Peyer's patch (tissue), 4 donors: ENCODE results near the gene TCHHL1. TPM values are rescaled to one million over a fixed set of nuclear protein-coding genes. Genes with fewer than 3 reads are reported as not detected.

Experiments
- DNase-seq, 3 donors: peaks; one replicate each; pipeline ENCODE4 v3.0.0-alpha.2; 2017 to 2019
- H3K27ac ChIP-seq, 4 donors: fragments of 200-600 bp; sonication (generic); one replicate each; pipeline ENCODE4 v1.5.1; 2016 to 2019
- H3K27me3 ChIP-seq, 2 donors: fragments of 200-600 bp; sonication (generic); one replicate each; pipeline ENCODE4 v1.5.1; 2019
- H3K36me3 ChIP-seq, 3 donors: fragments of 200-600 bp; sonication (generic); one replicate each; pipeline ENCODE4 v1.5.1; 2016 to 2019
- H3K4me1 ChIP-seq, 4 donors: fragments of 200-600 bp; sonication (generic); one replicate each; pipeline ENCODE4 v1.5.1; 2016 to 2019
- H3K4me3 ChIP-seq, 4 donors: fragments of 200-600 bp; sonication (generic); 1 replicate in 3 of 4; 2 replicates in 1 of 4; pipeline ENCODE4 v1.5.1; 2016 to 2019; ENCODE audit warnings: mild to moderate bottlenecking in 1 of 4
- H3K9me3 ChIP-seq, 4 donors: fragments of 200-600 bp; sonication (generic); one replicate each; pipeline ENCODE4 v1.5.1; 2016 to 2019; ENCODE audit warnings: mild to moderate bottlenecking in 1 of 4
- POLR2A ChIP-seq, 2 donors: fragments of 450-650 bp; IDR thresholded peaks; one replicate each; pipeline ENCODE4 v1.5.1; 2017; ENCODE audit warnings: antibody characterized with exemption in 2 of 2, mild to moderate bottlenecking in 2 of 2, moderate library complexity in 2 of 2
- small RNA-seq, 2 donors: library from RNA; depleted of rRNA; stranded (forward); fragments of <200 nt; gene quantifications; one replicate each; pipeline ENCODE3, GENCODE V24; 2016
- total RNA-seq, 4 donors: library from RNA; depleted of rRNA; stranded (reverse); fragments of >200 nt; gene quantifications; one replicate each; pipeline ENCODE4 v1.1.0, GENCODE V29; 2016
- TF ChIP-seq, protein P1 (sequence below), 6 experiments: fragments of 450-650 bp in 4 of 6; fragments of 200-600 bp in 2 of 6; sonication (generic) in 1 of 6; IDR thresholded peaks; one replicate each; pipeline ENCODE4 v1.5.1; 2017 to 2019; ENCODE audit warnings: antibody characterized with exemption in 6 of 6, mild to moderate bottlenecking in 3 of 6, moderate library complexity in 1 of 6

The TCHHL1 gene
- total RNA-seq, 4 donors from 2014 or later, result not detected

DNA sequence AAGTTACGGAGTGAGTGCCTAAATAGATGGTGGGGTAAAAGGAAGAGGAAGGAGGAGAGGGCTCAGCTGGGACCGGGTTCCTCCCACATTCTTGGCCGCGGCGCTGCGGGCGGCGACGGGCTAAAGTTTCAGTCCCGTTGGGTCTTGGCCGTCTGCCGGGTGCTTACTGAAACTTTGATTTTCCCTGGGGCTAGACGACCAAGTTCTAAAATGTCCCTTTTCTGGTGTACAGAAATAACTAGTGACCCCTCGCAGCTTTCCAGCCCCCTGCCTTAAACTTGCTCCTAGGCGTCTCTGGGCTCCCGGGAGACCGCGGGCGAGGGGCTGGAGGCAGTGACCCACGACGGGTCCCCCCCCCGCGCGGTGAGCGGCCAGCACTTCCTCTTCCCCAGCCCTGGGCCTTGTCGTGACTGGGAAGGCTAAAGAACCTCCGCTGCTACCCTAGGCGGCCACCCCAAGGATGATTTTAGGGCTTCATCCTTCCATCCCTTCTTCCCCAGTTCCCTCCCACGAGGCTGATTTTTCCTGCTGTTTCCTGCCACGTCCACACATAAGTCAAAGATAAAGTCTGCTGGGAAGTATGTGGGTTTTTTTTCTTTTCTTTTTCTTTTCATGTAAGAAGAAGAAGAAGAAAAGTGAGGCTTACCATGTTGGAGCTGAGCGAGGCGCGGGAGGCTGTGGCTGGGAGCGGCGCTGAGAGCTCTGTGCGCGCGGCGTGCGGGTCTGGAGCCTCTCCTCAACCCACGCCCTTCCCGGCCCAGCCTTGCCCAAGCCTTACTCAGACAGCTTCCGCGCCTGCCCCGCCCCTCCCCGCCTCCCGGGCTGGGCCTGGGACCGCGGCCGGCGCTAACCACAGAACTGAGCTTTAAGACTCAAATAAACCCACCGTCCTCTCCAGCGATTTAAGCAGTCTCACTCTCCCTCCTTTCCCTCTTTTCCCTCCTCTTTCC lies 52.3 kb downstream of the TCHHL1 start, which contains the start of gene S100A11:
TSS of gene S100A11 (minus strand) at position 738 of the 950 bp plus-strand sequence. CDS start at position 649, 89 bp downstream.
- TF ChIP-seq, protein P1, sequence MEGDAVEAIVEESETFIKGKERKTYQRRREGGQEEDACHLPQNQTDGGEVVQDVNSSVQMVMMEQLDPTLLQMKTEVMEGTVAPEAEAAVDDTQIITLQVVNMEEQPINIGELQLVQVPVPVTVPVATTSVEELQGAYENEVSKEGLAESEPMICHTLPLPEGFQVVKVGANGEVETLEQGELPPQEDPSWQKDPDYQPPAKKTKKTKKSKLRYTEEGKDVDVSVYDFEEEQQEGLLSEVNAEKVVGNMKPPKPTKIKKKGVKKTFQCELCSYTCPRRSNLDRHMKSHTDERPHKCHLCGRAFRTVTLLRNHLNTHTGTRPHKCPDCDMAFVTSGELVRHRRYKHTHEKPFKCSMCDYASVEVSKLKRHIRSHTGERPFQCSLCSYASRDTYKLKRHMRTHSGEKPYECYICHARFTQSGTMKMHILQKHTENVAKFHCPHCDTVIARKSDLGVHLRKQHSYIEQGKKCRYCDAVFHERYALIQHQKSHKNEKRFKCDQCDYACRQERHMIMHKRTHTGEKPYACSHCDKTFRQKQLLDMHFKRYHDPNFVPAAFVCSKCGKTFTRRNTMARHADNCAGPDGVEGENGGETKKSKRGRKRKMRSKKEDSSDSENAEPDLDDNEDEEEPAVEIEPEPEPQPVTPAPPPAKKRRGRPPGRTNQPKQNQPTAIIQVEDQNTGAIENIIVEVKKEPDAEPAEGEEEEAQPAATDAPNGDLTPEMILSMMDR (IDR thresholded peaks at IDR 0.05), result no peak
- peak; percentile 89 to 96 for TF ChIP-seq POLR2A (IDR thresholded peaks at IDR 0.05)

DNA sequence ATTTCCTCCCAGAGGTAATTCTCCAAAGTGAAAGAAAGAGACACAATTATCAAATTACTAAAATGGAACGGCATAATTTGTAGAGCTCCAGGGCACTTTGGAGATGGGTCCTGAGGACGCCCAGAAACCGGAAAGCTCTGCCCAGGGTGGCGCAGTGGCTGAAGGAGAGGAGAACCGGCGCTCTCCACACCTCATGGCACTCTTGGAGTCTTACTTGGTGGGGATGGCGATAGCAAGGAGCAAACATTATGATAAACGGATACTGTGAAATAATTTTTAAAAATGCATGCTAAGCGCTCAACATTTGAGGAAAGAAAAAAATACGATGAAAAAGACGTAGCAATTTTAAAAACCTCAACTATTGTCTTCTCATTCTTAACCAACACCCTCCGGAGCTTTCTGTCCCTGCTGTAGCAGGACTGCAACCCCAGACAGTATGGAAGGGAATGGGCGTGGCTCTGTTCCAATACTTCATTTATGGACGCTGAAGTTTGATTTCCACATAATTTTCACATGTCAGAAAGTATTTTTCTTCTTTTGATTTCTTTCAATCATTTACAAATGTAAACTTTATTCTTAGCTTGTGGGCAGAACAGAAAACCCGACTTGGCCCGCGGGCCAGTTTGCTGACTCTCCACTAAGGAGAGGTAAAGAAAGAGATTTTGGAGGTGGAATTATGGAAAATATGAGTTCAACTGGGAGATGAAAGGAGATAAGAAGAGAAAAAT lies 53.2 kb downstream of the TCHHL1 start:
- H3K4me3 ChIP-seq, result peak overlapping the region; percentile 42 to 82 (median 68)
- peaks cover 0 to 24% (median 0%) of the 10 kb centered on the region in 4 donors for H3K4me1 ChIP-seq
- peaks cover 0 to 30% (median 0%) of the 10 kb centered on the region in 3 donors for H3K36me3 ChIP-seq
- peak overlapping the region; percentile 73 to 93 (median 86) for H3K27ac ChIP-seq
- DNase-seq, result peak in 1 of 3 donors; percentile 56
- no peak for TF ChIP-seq POLR2A (IDR thresholded peaks at IDR 0.05)
- TF ChIP-seq, protein P1 (IDR thresholded peaks at IDR 0.05), result no peak
- H3K9me3 ChIP-seq, result no peaks in the 10 kb centered on the region
- no peaks in the 10 kb centered on the region for H3K27me3 ChIP-seq

More for the DNA sequence above, 52.3 kb downstream of the TCHHL1 start, which contains the start of gene S100A11:
- Histone ChIP-seq H3K9me3 (no peaks in the 10 kb centered on the region), H3K4me1 (peaks cover 0 to 24% (median 0%) of the 10 kb centered on the region in 4 donors), H3K27ac (peak within 1 kb of the TSS; percentile 73 to 93 (median 86)), H3K27me3 (no peaks in the 10 kb centered on the region), H3K36me3 (peaks cover 0 to 22% (median 0%) of the 10 kb centered on the region in 3 donors), H3K4me3 (peak within 1 kb of the TSS; percentile 42 to 82 (median 68))
- DNase-seq, result peak; percentile 79 to 94 (median 92)

DNA sequence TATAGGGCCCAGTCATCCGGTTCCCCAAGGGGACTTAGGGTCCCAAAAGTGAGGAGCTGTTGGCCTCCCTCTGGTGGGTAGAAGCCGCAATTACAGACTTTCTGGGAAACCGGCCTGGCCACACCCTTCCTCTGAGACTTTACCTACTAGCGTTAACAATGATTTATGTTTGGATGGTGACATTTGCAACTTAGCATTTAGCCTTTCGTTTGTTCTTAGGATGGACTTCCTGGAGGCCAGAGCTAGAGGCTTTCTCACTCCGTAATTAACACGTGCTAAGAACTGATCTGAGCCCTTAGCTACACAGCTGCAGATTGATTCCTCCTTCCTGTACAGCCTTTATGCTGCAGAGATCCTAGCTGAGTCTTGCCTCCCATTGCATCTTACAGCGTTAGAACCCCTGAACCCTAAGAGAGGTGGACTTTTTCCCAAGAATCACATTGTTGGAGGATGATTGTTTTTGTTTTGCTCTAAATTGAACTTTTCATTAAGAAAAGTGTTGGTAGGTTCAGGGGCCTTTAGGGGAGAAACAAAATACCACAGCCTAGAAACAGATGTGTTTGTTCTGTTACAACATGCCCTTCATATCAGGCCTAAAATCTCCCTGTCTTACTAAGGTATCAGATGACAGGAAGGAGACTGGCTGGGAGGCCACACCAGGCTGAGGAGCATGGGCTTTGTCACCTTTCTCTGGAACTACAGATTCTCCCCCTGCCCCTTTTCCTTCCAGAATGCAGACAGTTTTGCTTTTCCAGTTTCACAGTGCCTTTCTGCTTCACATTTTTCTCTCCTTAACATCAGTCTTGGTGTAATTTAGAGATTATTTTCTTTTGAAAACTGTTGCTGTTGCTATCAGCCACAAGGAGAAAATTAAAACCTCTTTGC lies 54.0 kb downstream of the TCHHL1 start:
- Histone ChIP-seq H3K4me3 (peak overlapping the region; percentile 42 to 82 (median 68)), H3K27ac (peak overlapping the region; percentile 73 to 93 (median 86)), H3K36me3 (peaks cover 0 to 31% (median 0%) of the 10 kb centered on the region in 3 donors), H3K9me3 (no peaks in the 10 kb centered on the region), H3K4me1 (peaks cover 0 to 24% (median 0%) of the 10 kb centered on the region in 4 donors), H3K27me3 (no peaks in the 10 kb centered on the region)
- TF ChIP-seq POLR2A (IDR thresholded peaks at IDR 0.05), result no peak
- TF ChIP-seq, protein P1 (IDR thresholded peaks at IDR 0.05), result peak; percentile 64 to 75 (median 72)
- peak; percentile 56 to 81 (median 66) for DNase-seq

DNA sequence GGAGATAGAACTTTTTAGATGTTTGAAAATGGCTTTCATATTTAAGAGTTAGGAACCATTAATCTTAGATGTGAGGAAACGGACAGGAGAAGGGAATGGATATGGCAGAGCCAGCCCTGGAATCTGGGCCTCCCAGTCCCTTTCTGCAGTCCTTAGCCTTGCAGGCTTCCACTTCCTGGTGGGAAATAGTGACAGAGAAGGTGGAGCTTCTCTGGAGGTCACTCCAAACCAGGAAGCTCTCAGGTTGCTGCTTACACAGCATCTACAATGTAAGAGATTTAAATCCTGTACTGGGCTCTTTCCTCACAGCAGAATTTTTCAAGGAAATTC lies 54.6 kb downstream of the TCHHL1 start:
- Histone ChIP-seq H3K4me3 (peak overlapping the region in 2 of 4 donors; percentile 76 to 82), H3K27ac (peak overlapping the region; percentile 73 to 93 (median 86)), H3K27me3 (no peaks in the 10 kb centered on the region), H3K36me3 (peaks cover 0 to 31% (median 0%) of the 10 kb centered on the region in 3 donors), H3K9me3 (no peaks in the 10 kb centered on the region), H3K4me1 (peaks cover 0 to 24% (median 0%) of the 10 kb centered on the region in 4 donors)
- no peak for TF ChIP-seq POLR2A (IDR thresholded peaks at IDR 0.05)
- TF ChIP-seq, protein P1 (IDR thresholded peaks at IDR 0.05), result no peak
- no peak for DNase-seq

Small RNAs within 50 kb of the gene (small RNA-seq; reads per million reads assigned to genes)
- 0 reads per million in 2 donors for gene SPTLC1P4

Other genes starting within 250 kb of the TCHHL1 start
- gene C2CD4D, start 249.2 kb downstream of the TCHHL1 start, total RNA-seq, result under 1 TPM in 1 of 4 donors, not detected in 3; 0.54 TPM
- not detected for gene THEM5, start 235.4 kb downstream of the TCHHL1 start, total RNA-seq
- gene THEM4, start 179.6 kb downstream of the TCHHL1 start, total RNA-seq, result 10 to 100 TPM in 3 of 4 donors, 1 to 10 TPM in 1; 9.1 to 45.2 (median 14.6) TPM
- 100 to 1,000 TPM in 3 of 4 donors, 10 to 100 TPM in 1; 90.0 to 223 (median 154) TPM for gene S100A10, start 95.2 kb downstream of the TCHHL1 start, total RNA-seq
- 10 to 100 TPM; 33.3 to 75.1 (median 72.0) TPM for gene S100A11, start 52.1 kb downstream of the TCHHL1 start, total RNA-seq
- gene TCHH, start 26.4 kb upstream of the TCHHL1 start, total RNA-seq, result 1 to 10 TPM in 1 of 4 donors, under 1 TPM in 3; 0.13 to 5.8 (median 0.46) TPM
- gene RPTN, start 70.2 kb upstream of the TCHHL1 start, total RNA-seq, result not detected
- not detected for gene HRNR, start 135.1 kb upstream of the TCHHL1 start, total RNA-seq
- under 1 TPM; under 0.01 to 0.83 (median 0.23) TPM for gene FLG, start 236.2 kb upstream of the TCHHL1 start, total RNA-seq